Activated naive CD4-positive, alpha-beta T cell (primary cell): ENCODE data around the gene GATD1.

Experiments used
- DNase-seq, 4 experiments: peaks; one replicate each; lab custom pipeline; 2025; lab: John Stamatoyannopoulos, UW

GATD1 gene

DNA sequence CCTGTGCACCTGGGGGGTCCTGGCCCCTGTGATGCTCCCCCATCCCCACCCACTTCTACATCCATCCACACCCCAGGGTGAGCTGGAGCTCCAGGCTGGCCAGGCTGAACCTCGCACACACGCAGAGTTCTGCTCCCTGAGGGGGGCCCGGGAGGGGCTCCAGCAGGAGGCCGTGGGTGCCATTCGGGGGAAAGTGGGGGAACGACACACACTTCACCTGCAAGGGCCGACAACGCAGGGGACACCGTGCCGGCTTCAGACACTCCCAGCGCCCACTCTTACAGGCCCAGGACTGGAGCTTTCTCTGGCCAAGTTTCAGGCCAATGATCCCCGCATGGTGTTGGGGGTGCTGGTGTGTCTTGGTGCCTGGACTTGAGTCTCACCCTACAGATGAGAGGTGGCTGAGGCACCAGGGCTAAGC, 50.0 kb downstream of the GATD1 start:
- no peak for DNase-seq

DNA sequence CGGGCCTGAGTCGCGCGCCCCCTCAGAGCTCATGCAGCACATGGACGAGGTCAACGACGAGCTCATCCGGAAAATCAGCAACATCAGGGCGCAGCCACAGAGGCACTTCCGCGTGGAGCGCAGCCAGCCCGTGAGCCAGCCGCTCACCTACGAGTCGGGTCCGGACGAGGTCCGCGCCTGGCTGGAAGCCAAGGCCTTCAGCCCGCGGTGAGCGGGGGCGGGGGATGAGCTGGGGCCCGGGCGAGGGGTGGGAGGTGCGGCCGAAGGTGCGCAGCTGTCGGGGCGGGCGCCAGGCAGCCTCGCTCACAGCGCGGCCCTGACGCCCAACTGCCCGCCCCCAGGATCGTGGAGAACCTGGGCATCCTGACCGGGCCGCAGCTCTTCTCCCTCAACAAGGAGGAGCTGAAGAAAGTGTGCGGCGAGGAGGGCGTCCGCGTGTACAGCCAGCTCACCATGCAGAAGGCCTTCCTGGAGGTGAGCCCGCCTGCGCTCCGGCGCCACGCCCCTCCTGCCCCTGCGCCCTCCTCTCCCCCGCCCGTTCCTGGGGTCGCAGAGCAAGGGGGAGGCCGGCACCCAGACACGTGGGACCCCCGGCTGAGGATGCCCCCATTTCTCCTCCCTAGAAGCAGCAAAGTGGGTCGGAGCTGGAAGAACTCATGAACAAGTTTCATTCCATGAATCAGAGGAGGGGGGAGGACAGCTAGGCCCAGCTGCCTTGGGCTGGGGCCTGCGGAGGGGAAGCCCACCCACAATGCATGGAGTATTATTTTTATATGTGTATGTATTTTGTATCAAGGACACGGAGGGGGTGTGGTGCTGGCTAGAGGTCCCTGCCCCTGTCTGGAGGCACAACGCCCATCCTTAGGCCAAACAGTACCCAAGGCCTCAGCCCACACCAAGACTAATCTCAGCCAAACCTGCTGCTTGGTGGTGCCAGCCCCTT, 50.7 kb downstream of the GATD1 start:
- peak in 2 of 4 experiments; percentile 22 to 43 for DNase-seq

DNA sequence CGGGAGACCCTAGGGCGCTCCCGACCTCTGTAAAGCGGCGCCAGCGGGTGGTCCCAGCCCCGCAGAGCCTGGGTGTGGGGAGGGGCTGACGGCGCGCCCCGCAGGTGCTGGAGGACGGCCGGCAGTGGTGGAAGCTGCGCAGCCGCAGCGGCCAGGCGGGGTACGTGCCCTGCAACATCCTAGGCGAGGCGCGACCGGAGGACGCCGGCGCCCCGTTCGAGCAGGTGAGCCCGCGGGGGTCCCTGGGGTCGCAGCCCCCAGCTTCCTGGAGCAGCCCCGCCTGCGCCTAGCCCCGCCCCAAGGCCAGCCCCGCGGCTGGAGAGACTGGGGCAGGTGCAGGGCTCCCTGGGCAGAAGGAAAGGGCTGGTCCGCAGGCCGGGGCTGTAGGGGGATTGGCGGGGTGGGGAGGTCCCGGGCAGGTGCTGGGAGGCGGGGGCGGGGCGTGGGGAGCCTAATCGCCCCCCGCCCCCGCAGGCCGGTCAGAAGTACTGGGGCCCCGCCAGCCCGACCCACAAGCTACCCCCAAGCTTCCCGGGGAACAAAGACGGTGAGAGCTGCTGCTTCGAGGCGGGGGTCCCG, 51.6 kb downstream of the GATD1 start:
- no peak for DNase-seq

DNA sequence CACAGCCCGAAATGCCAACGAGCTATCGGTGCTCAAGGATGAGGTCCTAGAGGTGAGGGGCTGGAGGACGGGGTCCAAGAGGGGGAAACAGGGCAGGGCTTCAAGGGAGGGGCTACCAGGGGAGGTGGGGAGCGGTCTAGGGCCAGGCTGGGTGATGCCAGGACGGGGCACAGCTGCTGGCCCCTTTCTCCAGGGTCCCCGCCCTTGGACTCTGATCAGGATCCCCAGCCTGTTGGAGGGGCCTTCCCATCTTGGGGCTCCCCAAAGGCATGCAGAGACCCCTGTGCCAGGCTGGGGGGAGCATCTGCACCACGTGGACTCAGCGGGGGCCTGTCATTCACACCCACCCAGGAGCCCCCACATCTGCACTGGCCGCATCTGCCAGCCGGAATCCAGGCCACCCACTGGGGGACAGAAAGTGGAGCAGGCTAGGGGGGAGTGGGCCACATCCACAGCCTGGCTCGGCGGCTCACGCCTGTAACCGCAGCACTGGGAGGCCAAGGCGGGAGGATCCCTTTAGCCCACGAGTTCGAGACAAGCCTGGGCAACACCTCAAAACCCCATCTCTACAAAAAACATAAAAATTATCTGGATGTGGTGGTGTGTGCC, 52.4 kb downstream of the GATD1 start:
- no peak for DNase-seq

DNA sequence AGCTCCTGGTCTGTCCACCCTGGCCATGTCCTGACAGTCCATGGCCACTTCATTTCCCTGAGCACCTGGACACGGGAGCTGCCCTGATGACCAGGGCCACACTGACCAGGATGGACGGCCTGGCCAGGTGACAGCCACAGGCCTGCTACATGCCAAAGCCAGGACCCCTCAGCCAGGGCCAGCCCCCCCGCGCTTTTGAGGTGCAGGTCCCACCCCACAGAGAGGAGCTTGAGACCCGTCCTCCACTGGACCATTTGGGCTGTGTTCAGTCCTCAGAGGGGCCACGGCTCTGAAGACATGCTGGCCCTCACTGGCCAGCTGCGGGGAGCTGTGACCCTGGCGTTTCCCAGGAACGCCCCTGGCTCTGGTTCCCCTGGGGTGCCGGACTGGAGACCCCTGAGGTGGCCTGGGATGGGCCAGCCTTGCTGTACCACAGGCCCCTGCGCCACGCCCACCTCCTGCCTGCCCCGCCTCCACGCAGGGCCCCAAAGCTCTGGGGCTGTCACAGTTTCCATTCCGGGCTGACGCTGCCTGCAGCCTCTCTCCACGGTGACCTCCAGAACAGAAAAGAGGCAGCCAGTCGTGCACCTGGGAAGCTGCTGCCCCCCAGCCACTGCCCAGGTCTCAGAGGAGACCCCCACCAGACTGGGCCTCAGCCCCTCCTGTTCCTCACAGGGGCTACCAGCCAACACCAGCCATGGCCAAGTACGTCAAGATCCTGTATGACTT, 53.1 kb downstream of the GATD1 start:
- no peak for DNase-seq

DNA sequence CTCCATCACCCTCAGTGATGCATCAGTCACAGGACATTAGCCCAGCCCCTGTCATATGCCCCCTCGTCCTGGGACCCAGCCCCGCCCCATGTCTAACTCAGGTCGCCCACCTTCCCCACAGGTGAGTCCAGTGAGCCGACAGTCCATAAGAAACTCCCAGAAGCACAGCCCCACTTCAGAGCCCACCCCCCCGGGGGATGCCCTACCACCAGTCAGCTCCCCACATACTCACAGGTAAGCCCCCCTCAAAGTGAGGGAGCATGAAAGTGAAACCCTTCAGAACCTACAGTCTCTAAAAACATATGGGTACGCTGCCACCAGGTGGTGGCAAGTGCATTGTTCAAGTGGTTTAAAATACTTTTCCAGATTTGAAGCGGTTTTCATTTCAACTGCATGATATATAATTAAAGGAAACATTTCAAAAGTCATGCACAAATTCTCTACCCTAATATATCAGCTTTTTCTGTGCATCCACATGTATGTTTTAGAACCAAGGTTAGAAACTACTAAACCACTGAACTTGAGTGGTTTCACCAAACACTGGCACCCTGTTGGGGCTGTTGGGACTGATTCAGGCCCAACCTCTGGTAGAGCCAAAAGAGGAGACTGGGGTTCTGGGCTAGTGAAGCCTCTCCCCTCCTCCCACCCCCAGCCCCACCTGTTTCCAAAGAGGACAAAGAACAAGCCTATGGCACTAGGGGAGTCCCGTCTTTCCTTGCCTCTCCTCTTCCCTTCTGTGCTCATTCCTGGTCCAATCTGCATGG, 54.0 kb downstream of the GATD1 start:
- peak in 1 of 4 experiments; percentile 38 for DNase-seq

DNA sequence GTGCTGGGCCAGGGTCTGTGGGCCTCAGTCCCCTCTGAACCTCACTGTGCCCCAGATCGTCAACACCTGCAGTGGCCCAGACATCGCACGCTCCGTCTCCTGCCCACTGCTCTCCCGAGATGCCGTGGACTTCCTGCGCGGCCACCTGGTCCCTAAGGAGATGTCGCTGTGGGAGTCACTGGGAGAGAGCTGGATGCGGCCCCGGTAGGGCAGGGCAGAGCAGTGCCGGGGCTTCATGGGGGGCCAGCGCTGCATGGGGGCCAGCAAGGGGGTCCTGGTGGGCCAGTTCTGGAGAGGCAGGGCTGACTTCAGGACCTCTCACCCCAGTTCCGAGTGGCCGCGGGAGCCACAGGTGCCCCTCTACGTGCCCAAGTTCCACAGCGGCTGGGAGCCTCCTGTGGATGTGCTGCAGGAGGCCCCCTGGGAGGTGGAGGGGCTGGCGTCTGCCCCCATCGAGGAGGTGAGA, 54.9 kb downstream of the GATD1 start:
- no peak for DNase-seq

DNA sequence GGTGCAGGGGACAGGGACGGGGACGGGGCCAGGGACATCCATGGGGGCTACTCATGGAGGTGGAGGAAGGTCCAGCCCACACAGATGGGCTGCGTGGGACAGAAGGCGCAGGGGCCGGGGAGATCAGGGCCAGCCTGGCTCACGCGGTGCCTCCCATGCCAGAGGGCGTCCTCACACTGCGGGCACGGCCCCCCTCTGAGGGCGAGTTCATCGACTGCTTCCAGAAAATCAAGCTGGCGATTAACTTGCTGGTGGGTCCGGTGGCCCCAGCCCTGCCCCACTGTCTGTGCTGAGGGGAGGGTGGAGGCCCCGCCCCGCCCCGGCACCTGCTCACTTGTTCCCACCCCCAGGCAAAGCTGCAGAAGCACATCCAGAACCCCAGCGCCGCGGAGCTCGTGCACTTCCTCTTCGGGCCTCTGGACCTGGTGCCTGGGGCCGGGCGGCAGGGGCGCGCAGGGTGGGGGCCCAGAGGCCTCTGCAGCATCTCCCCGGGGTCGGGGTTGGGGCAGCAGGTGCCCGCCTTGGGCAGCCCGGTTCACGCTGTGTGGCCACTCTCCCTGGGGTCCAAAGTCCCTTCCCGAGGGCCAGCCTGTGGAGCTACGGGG, 55.4 kb downstream of the GATD1 start:
- DNase-seq, result peak in 2 of 4 experiments; percentile 23 to 52

DNA sequence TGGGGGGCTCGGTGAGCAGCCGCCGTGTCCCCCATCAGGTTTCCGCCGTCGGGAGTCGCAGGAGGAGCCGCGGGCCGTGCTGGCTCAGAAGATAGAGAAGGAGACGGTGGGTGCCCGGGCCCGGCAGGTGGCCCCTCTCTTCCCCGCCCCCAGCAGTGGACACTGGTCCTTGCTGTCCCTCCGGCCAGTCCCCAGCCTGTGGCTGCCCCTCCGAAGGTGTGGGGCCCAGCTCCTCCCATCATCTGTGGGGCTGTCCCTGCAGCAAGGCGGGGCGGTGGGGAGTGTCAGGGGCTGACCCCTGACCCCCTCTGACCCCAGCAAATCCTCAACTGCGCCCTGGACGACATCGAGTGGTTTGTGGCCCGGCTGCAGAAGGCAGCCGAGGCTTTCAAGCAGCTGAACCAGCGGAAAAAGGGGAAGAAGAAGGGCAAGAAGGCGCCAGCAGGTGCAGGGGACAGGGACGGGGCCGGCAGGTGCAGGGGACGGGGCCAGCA, 56.0 kb downstream of the GATD1 start:
- no peak for DNase-seq

DNA sequence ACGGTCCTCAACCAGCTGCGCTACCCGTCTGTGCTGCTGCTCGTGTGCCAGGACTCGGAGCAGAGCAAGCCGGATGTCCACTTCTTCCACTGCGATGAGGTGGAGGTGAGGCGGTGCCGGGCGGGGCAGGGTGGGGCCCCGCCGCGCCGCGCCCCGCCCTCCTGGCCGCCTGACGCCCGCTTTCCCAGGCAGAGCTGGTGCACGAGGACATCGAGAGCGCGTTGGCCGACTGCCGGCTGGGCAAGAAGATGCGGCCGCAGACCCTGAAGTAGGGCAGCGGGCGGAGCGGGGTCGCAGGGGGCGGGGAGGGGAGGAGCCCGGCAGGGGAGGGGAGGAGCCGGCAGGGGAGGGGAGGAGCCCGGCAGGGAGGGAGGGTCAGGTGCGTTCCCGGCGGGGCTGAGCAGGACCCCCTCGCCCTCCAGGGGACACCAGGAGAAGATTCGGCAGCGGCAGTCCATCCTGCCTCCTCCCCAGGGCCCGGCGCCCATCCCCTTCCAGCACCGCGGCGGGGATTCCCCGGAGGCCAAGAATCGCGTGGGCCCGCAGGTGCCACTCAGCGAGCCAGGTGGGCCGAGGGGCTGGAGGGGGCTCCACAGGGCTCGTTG, 56.5 kb downstream of the GATD1 start:
- peak; percentile 47 to 60 (median 54) for DNase-seq

DNA sequence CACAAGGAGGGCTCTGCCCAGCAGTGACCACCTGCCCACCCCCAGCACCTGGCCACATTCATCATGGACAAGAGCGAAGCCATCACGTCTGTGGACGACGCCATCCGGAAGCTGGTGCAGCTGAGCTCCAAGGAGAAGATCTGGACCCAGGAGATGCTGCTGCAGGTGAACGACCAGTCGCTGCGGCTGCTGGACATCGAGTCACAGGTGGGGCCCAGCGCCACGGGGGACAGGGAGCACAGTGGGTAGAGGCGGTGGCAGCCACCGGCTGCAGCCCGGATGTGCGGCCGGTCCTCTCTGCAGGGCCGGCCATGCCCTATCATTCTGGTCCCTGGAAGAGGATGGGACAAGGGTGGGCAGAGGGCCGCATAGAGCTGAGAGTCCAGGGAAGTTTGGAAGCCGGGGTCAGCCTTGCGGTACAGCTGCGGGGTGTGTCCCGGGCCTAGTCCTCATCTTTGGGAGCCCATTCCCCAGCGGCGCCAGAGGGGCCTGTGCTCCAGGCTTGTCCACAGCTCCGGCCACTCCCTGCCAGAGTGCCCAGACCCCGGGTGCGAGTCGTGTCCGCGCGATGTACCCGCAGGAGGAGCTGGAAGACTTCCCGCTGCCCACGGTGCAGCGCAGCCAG, 57.2 kb downstream of the GATD1 start:
- DNase-seq, result no peak

DNA sequence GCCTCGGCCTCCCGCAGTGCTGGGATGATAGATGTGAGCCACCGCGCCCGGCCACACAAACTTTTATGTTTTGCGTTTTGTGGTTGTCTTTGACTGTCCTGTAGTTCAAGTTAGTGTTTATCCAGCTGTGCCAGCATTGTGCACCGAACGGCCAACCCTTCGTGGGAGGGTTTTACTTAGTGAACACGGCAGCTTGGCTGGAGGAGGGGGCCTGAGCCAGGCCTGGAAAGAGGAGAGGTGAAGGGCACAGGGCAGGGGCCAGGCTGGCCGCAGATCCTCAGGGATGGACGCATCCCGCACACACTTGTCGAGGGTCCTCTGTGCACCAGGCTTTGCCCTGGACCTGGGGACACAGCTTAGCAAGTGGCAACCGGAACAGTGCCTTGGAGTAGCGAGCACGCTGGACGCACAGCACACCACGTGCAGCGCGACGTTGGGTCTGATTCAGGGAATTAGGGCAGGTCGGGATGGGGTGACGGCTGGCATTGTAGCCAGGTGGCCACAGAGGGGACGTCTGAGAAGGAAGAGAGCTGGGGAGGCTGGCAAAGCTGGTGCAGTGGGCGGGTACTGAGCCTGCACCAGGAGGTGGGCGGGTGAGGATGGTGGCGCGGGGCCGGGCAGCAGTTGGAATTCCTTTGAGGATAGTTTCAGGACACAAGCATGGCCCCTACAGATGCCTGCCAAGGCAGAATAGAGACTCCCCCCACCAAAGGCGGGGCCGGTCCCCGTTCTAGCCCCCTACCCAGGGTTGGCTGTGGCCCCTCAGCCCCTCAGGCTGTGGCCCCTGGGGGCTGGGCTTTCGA, 57.9 kb downstream of the GATD1 start:
- DNase-seq, result no peak
